Neural crest cell (in vitro differentiated cells): ENCODE measurements around the gene LPCAT2. TPM values are rescaled to one million over a fixed set of nuclear protein-coding genes. Genes with fewer than 3 reads are reported as not detected.

Experiments
- DNase-seq: peaks from one replicate; pipeline ENCODE4 v3.0.0; 2021; ENCODE audit warnings: low read depth, mixed read lengths, low spot score
- H3K27ac Mint-ChIP-seq: one replicate; pipeline ENCODE4 v1.8.0; 2021; ENCODE audit warnings: mild to moderate bottlenecking, mixed read lengths; ENCODE audit not compliant: unreplicated experiment
- H3K27me3 Mint-ChIP-seq: 2 replicates; pipeline ENCODE4 v1.8.0; 2021; ENCODE audit warnings: low read depth, mild to moderate bottlenecking, mixed read lengths
- H3K36me3 Mint-ChIP-seq: 2 replicates; pipeline ENCODE4 v1.8.0; 2021; ENCODE audit warnings: low read depth, mild to moderate bottlenecking, mixed read lengths
- H3K4me1 Mint-ChIP-seq: 2 replicates; pipeline ENCODE4 v1.8.0; 2021; ENCODE audit warnings: mixed read lengths
- H3K4me3 Mint-ChIP-seq: one replicate; pipeline ENCODE4 v1.8.0; 2021; ENCODE audit warnings: mild to moderate bottlenecking, mixed read lengths
- H3K9me3 Mint-ChIP-seq: 2 replicates; pipeline ENCODE4 v1.8.0; 2021; ENCODE audit warnings: mixed read lengths
- total RNA-seq: library from RNA; stranded (reverse); gene quantifications from 2 replicates; pipeline ENCODE4 v1.2.1, GENCODE V29; 2021
- TF ChIP-seq, protein P1 (sequence below): fragments of 200-600 bp; sonication (generic); conservative IDR thresholded peaks from 2 replicates; pipeline ENCODE4 v1.5.0; 2021; ENCODE audit warnings: antibody characterized with exemption, mild to moderate bottlenecking

Gene LPCAT2
- total RNA-seq, 1 donor from 2014 or later = 7.2 TPM

DNA sequence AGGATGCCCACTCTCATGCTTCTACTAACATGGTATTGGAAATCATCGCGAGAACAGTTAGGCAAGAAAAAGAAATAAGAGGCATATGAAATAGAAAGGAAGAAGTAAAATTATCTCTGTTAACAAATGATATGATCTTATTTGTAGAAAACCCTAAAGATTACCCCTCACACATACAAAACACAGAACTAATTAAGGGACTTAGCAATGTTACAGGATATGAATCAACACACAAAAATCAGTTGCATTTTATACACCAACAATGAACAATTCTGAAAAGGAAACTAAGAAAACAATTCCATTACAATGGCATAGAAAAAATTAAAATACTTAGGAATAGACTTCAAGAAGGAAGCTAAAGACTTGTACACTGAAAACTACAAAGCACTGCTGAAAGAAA is 54.9 kb downstream of the LPCAT2 start:
- Mint-ChIP-seq H3K27ac (no peak overlapping the region), H3K4me1 (peaks cover 4% of the 10 kb centered on the region)
- DNase-seq = no peak

GRCh38 chr16:55565086-55565485 is 56.2 kb downstream of the LPCAT2 start:
- no peaks in the 10 kb centered on the region for H3K9me3 Mint-ChIP-seq
- H3K27ac Mint-ChIP-seq = no peak overlapping the region
- no peak for DNase-seq
- TF ChIP-seq, protein P1, sequence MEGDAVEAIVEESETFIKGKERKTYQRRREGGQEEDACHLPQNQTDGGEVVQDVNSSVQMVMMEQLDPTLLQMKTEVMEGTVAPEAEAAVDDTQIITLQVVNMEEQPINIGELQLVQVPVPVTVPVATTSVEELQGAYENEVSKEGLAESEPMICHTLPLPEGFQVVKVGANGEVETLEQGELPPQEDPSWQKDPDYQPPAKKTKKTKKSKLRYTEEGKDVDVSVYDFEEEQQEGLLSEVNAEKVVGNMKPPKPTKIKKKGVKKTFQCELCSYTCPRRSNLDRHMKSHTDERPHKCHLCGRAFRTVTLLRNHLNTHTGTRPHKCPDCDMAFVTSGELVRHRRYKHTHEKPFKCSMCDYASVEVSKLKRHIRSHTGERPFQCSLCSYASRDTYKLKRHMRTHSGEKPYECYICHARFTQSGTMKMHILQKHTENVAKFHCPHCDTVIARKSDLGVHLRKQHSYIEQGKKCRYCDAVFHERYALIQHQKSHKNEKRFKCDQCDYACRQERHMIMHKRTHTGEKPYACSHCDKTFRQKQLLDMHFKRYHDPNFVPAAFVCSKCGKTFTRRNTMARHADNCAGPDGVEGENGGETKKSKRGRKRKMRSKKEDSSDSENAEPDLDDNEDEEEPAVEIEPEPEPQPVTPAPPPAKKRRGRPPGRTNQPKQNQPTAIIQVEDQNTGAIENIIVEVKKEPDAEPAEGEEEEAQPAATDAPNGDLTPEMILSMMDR = no peak
- no peaks in the 10 kb centered on the region for H3K36me3 Mint-ChIP-seq
- no peak overlapping the region for H3K4me3 Mint-ChIP-seq
- peaks cover 4% of the 10 kb centered on the region for H3K4me1 Mint-ChIP-seq
- no peaks in the 10 kb centered on the region for H3K27me3 Mint-ChIP-seq

More for the DNA sequence above, 54.9 kb downstream of the LPCAT2 start:
- TF ChIP-seq, protein P1 = no peak
- Mint-ChIP-seq H3K27me3 (no peaks in the 10 kb centered on the region), H3K9me3 (no peaks in the 10 kb centered on the region), H3K36me3 (no peaks in the 10 kb centered on the region), H3K4me3 (no peak overlapping the region)

DNA sequence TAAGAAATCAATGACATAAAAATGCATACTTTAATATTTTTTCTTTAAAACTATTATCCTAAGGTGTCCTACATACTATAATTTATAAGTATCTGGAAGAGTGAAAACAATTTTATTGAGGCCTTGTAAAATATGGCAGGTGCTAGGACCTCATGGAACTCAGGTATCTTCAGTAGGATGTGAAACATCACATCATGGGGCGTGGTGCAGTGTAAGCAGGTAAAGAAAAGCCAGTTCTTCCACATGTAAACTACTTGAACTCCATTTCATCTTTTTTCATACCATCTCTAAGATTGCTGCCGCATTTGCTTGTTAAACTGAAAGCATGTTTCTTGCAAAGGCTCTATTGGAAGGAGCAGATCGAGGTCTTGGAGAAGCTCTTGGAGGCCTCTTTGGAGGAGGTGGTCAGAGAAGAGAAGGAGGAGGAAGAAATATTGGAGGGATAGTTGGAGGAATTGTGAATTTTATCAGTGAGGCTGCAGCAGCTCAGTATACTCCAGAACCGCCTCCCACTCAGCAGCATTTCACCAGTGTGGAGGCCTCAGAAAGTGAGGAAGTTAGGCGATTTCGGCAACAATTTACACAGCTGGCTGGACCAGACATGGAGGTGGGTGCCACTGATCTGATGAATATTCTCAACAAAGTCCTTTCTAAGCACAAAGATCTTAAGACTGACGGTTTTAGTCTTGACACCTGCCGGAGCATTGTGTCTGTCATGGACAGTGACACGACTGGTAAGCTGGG is 57.7 kb downstream of the LPCAT2 start, which contains the start of gene CAPNS2:
Gene CAPNS2 (plus strand): TSS at position 253 of the 744 bp plus-strand sequence. CDS start 73 bp downstream, at position 326.
- DNase-seq = no peak
- no peak within 1 kb of the TSS for H3K27ac Mint-ChIP-seq
- no peaks in the 10 kb centered on the region for H3K27me3 Mint-ChIP-seq

GRCh38 chr16:55567382-55567781 is 58.5 kb downstream of the LPCAT2 start:
- Mint-ChIP-seq H3K4me1 (peaks cover 4% of the 10 kb centered on the region), H3K27me3 (no peaks in the 10 kb centered on the region), H3K9me3 (no peaks in the 10 kb centered on the region), H3K36me3 (no peaks in the 10 kb centered on the region), H3K27ac (no peak overlapping the region), H3K4me3 (no peak overlapping the region)
- TF ChIP-seq, protein P1 = no peak
- no peak for DNase-seq

More for the DNA sequence above, 57.7 kb downstream of the LPCAT2 start, which contains the start of gene CAPNS2:
- no peak within 1 kb of the TSS for H3K4me3 Mint-ChIP-seq
- peaks cover 4% of the 10 kb centered on the region for H3K4me1 Mint-ChIP-seq
- TF ChIP-seq, protein P1 = no peak
- H3K9me3 Mint-ChIP-seq = no peaks in the 10 kb centered on the region
- H3K36me3 Mint-ChIP-seq = no peaks in the 10 kb centered on the region

- peaks cover 4% of the 10 kb centered on the region for H3K4me1 Mint-ChIP-seq
- TF ChIP-seq, protein P1 = no peak
- H3K27ac Mint-ChIP-seq = no peak overlapping the region
- no peak for DNase-seq
- H3K27me3 Mint-ChIP-seq = no peaks in the 10 kb centered on the region
- no peaks in the 10 kb centered on the region for H3K36me3 Mint-ChIP-seq
- H3K4me3 Mint-ChIP-seq = no peak overlapping the region
- no peaks in the 10 kb centered on the region for H3K9me3 Mint-ChIP-seq
These were observed 59.3 kb downstream of the LPCAT2 start for GRCh38 chr16:55568207-55568606.
